HepG2 (cell line): ENCODE results near the gene ADARB2.

ENCODE experiments used
- ASH2L ChIP-seq: fragments of 300-600, 200-600 bp; sonication (generic); IDR thresholded peaks from 2 replicates; pipeline ENCODE4 v1.7.0; 2017; ENCODE audit warnings: low read depth, mild to moderate bottlenecking, moderate library complexity, mixed read lengths, low read length; ENCODE audit not compliant: insufficient read length
- CREM ChIP-seq, 2 experiments: sonication (generic) in 1 of 2; formaldehyde crosslinking in 1 of 2; IDR thresholded peaks; 2 replicates each; pipeline versions ENCODE4 v1.4.0 to v1.6.1; 2016 to 2020; ENCODE audit warnings: antibody characterized with exemption in 1 of 2, mild to moderate bottlenecking in 1 of 2, missing genetic modification reagents in 1 of 2
- EP300 ChIP-seq, 3 experiments: sonication (generic) in 1 of 3; formaldehyde crosslinking in 1 of 3; IDR thresholded peaks; 2 replicates each; pipeline versions ENCODE4 v1.5.1 to v1.6.1; 2011 to 2020; ENCODE audit warnings: low read depth in 2 of 3, low read length in 2 of 3, borderline replicate concordance in 1 of 3, improper control_type of control experiment in 1 of 3, mild to moderate bottlenecking in 1 of 3, missing genetic modification reagents in 1 of 3, moderate library complexity in 1 of 3
- MYNN ChIP-seq: sonication (generic); formaldehyde crosslinking; IDR thresholded peaks from 2 replicates; pipeline ENCODE4 v1.4.0; 2020; ENCODE audit warnings: mild to moderate bottlenecking, low read depth, missing genetic modification reagents
- NCOR1 ChIP-seq: fragments of 200-600 bp; sonication (generic); IDR thresholded peaks from 2 replicates; pipeline ENCODE4 v1.7.0; 2017; ENCODE audit warnings: antibody characterized with exemption, low read length, borderline replicate concordance
- PCBP2 ChIP-seq: fragments of 200-400 bp; formaldehyde crosslinking; optimal IDR thresholded peaks from 2 replicates; pipeline ENCODE3; 2018; ENCODE audit warnings: low read length, low read depth; ENCODE audit not compliant: poor library complexity, severe bottlenecking
- TF ChIP-seq, protein P1 (sequence below): sonication (generic); formaldehyde crosslinking; IDR thresholded peaks from 2 replicates; pipeline ENCODE4 v1.5.1; 2020; ENCODE audit warnings: mild to moderate bottlenecking, missing genetic modification reagents, moderate library complexity
- TF ChIP-seq, protein P2 (sequence below): sonication (generic); formaldehyde crosslinking; IDR thresholded peaks from 2 replicates; pipeline ENCODE4 v1.5.0; 2020; ENCODE audit warnings: missing genetic modification reagents
- TF ChIP-seq, protein P3 (sequence below): IDR thresholded peaks from 2 replicates; pipeline ENCODE4 v1.6.1; 2016; ENCODE audit warnings: low read depth, borderline replicate concordance
- TF ChIP-seq, protein P4 (sequence below): sonication (generic); formaldehyde crosslinking; IDR thresholded peaks from 2 replicates; pipeline ENCODE4 v1.4.0; 2020; ENCODE audit warnings: missing genetic modification reagents
- TF ChIP-seq, protein P5 (sequence below): sonication (generic); formaldehyde crosslinking; conservative IDR thresholded peaks from 2 replicates; pipeline ENCODE4 v1.4.0; 2020; ENCODE audit warnings: missing genetic modification reagents
- TF ChIP-seq, protein P6 (sequence below): sonication (generic); formaldehyde crosslinking; IDR thresholded peaks from 2 replicates; pipeline ENCODE4 v1.5.0; 2020; ENCODE audit warnings: mild to moderate bottlenecking, missing genetic modification reagents

DNA sequence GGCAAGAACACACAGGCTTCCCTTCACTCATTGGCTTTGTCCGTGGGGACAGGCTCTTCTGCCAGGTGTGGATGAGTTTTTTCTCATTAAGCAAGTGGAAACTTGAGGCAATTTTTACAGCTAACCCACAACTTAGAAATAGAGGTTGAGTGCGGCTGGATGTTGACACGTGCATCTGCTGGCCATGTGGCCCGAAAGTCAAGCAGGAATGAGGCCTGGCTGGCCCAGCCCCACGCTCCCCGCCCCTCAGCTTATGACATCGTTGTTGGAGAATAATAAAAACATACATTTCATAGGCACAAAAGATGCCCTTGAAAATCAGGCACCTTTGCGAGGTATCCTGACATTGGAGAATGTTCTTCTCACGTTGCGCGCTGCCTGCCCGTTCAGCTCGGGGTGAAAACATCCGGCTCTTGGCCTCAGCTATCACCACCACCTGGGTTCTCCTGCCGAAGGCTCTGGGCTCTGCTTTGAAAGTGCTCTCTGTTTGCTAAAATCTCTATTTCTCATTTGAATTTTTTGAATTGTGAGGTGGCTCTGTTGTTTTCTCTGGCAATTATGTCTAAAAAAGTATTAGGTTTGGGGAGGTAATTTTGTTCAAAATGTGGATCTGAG is 370.4 kb downstream of the ADARB2 start:
- TF ChIP-seq, protein P1, sequence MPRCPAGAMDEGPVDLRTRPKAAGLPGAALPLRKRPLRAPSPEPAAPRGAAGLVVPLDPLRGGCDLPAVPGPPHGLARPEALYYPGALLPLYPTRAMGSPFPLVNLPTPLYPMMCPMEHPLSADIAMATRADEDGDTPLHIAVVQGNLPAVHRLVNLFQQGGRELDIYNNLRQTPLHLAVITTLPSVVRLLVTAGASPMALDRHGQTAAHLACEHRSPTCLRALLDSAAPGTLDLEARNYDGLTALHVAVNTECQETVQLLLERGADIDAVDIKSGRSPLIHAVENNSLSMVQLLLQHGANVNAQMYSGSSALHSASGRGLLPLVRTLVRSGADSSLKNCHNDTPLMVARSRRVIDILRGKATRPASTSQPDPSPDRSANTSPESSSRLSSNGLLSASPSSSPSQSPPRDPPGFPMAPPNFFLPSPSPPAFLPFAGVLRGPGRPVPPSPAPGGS (CRISPR knock-in tag) = no peak
- TF ChIP-seq ASH2L = no peak
- no peak for TF ChIP-seq CREM (IDR thresholded peaks at IDR 0.05)
- no peak for TF ChIP-seq CREM (CRISPR knock-in tag; IDR thresholded peaks at IDR 0.05)
- TF ChIP-seq NCOR1 = no peak
- TF ChIP-seq, protein P2, sequence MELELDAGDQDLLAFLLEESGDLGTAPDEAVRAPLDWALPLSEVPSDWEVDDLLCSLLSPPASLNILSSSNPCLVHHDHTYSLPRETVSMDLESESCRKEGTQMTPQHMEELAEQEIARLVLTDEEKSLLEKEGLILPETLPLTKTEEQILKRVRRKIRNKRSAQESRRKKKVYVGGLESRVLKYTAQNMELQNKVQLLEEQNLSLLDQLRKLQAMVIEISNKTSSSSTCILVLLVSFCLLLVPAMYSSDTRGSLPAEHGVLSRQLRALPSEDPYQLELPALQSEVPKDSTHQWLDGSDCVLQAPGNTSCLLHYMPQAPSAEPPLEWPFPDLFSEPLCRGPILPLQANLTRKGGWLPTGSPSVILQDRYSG = no peak
- TF ChIP-seq MYNN (CRISPR knock-in tag) = no peak
- TF ChIP-seq, protein P3, sequence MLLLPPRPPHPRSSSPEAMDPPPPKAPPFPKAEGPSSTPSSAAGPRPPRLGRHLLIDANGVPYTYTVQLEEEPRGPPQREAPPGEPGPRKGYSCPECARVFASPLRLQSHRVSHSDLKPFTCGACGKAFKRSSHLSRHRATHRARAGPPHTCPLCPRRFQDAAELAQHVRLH (CRISPR knock-in tag) = no peak
- TF ChIP-seq PCBP2 = no peak
- TF ChIP-seq, protein P4, sequence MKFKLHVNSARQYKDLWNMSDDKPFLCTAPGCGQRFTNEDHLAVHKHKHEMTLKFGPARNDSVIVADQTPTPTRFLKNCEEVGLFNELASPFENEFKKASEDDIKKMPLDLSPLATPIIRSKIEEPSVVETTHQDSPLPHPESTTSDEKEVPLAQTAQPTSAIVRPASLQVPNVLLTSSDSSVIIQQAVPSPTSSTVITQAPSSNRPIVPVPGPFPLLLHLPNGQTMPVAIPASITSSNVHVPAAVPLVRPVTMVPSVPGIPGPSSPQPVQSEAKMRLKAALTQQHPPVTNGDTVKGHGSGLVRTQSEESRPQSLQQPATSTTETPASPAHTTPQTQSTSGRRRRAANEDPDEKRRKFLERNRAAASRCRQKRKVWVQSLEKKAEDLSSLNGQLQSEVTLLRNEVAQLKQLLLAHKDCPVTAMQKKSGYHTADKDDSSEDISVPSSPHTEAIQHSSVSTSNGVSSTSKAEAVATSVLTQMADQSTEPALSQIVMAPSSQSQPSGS = no peak
- no peak for TF ChIP-seq EP300 (IDR thresholded peaks at IDR 0.05; ENCODE audit: low read depth in 2 of 2, low read length in 2 of 2)
- no peak for TF ChIP-seq EP300 (CRISPR knock-in tag; IDR thresholded peaks at IDR 0.05; ENCODE audit: borderline replicate concordance)
- TF ChIP-seq, protein P5, sequence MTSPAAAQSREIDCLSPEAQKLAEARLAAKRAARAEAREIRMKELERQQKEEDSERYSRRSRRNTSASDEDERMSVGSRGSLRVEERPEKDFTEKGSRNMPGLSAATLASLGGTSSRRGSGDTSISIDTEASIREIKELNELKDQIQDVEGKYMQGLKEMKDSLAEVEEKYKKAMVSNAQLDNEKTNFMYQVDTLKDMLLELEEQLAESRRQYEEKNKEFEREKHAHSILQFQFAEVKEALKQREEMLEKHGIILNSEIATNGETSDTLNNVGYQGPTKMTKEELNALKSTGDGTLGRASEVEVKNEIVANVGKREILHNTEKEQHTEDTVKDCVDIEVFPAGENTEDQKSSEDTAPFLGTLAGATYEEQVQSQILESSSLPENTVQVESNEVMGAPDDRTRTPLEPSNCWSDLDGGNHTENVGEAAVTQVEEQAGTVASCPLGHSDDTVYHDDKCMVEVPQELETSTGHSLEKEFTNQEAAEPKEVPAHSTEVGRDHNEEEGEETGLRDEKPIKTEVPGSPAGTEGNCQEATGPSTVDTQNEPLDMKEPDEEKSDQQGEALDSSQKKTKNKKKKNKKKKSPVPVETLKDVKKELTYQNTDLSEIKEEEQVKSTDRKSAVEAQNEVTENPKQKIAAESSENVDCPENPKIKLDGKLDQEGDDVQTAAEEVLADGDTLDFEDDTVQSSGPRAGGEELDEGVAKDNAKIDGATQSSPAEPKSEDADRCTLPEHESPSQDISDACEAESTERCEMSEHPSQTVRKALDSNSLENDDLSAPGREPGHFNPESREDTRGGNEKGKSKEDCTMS (CRISPR knock-in tag) = no peak
- TF ChIP-seq, protein P6, sequence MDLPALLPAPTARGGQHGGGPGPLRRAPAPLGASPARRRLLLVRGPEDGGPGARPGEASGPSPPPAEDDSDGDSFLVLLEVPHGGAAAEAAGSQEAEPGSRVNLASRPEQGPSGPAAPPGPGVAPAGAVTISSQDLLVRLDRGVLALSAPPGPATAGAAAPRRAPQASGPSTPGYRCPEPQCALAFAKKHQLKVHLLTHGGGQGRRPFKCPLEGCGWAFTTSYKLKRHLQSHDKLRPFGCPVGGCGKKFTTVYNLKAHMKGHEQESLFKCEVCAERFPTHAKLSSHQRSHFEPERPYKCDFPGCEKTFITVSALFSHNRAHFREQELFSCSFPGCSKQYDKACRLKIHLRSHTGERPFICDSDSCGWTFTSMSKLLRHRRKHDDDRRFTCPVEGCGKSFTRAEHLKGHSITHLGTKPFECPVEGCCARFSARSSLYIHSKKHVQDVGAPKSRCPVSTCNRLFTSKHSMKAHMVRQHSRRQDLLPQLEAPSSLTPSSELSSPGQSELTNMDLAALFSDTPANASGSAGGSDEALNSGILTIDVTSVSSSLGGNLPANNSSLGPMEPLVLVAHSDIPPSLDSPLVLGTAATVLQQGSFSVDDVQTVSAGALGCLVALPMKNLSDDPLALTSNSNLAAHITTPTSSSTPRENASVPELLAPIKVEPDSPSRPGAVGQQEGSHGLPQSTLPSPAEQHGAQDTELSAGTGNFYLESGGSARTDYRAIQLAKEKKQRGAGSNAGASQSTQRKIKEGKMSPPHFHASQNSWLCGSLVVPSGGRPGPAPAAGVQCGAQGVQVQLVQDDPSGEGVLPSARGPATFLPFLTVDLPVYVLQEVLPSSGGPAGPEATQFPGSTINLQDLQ (CRISPR knock-in tag) = no peak
